Endothelial cell of umbilical vein (primary cell): ENCODE data around the gene ACSM4.

Experiments used
- CTCF ChIP-seq, 2 donors: IDR thresholded peaks; 1 replicate in 1 of 2; 2 replicates in 1 of 2; pipeline ENCODE4 v1.5.1; 2011; ENCODE audit warnings: low read length in 2 of 2, mild to moderate bottlenecking in 2 of 2, moderate library complexity in 2 of 2, control low read depth in 1 of 2, inconsistent platforms in 1 of 2, low read depth in 1 of 2; ENCODE audit not compliant: insufficient read depth in 1 of 2; ENCODE audit errors: extremely low read depth in 1 of 2
- FOS ChIP-seq: IDR thresholded peaks from 2 replicates; pipeline ENCODE4 v1.6.1; 2011; ENCODE audit warnings: mild to moderate bottlenecking, low read length, moderate library complexity, borderline replicate concordance; ENCODE audit not compliant: insufficient read depth
- POLR2A ChIP-seq: IDR thresholded peaks from 2 replicates; pipeline ENCODE4 v1.6.1; 2012; ENCODE audit warnings: low read depth, mild to moderate bottlenecking, control low read depth, low read length
- POLR2AphosphoS5 ChIP-seq: IDR thresholded peaks from 2 replicates; pipeline ENCODE4 v1.6.1; 2012; ENCODE audit warnings: low read depth, mild to moderate bottlenecking, control low read depth, low read length, moderate library complexity; ENCODE audit not compliant: insufficient read depth

- no peak for TF ChIP-seq CTCF (IDR thresholded peaks at IDR 0.05; ENCODE audit: extremely low read depth in 1 of 2, insufficient read depth in 1 of 2, low read depth in 1 of 2, low read length in 2 of 2)
- no peak for TF ChIP-seq POLR2A
- no peak for TF ChIP-seq POLR2AphosphoS5
- no peak for TF ChIP-seq FOS
These were observed 1.4 kb upstream of the ACSM4 start for GRCh38 chr12:7302266-7302986.
